ENCODE results near the gene AQP1. TPM values are rescaled to one million over a fixed set of nuclear protein-coding genes. Genes with fewer than 3 reads are reported as not detected.

AQP1 gene
- total RNA-seq, 1 experiment from 2014 or later: 0.15 TPM

GRCh38 chr7:30934225-30934624, 22.6 kb downstream of the AQP1 start:
- Histone ChIP-seq H3K27ac (ENCODE audit: insufficient read length, low read depth, low read length) (no peak overlapping the region), H4K8ac (replicated peaks; ENCODE audit: insufficient read length, low read depth, low read length) (no peak overlapping the region), H3K9ac (ENCODE audit: extremely low read depth, insufficient read length, low read length) (no peak overlapping the region), H2BK15ac (ENCODE audit: low read depth, low read length) (no peak overlapping the region), H2BK5ac (ENCODE audit: insufficient read length, low read length) (no peak overlapping the region), H3K14ac (ENCODE audit: insufficient read depth, low read length) (no peak overlapping the region), H3K79me2 (ENCODE audit: insufficient read depth, low read length) (no peaks in the 10 kb centered on the region), H4K20me1 (ENCODE audit: control insufficient read depth, insufficient read depth, insufficient read length) (no peaks in the 10 kb centered on the region), H2BK20ac (ENCODE audit: low read depth, low read length, poor library complexity, severe bottlenecking) (no peak overlapping the region), H3K4me2 (ENCODE audit: insufficient read depth, insufficient read length, low read length) (no peak overlapping the region), H3K18ac (ENCODE audit: insufficient read length, low read depth, low read length) (no peak overlapping the region), H3K23me2 (ENCODE audit: insufficient read length, low read depth, low read length, poor library complexity, severe bottlenecking) (peaks cover 3% of the 10 kb centered on the region), H2AFZ (ENCODE audit: low read length) (no peak overlapping the region), H3T11ph (ENCODE audit: low read length) (no peak overlapping the region), H3K56ac (ENCODE audit: insufficient read length, low read depth, low read length) (no peak overlapping the region), H3K9me3 (ENCODE audit: control insufficient read depth, low read depth, low read length) (no peaks in the 10 kb centered on the region), H2AK5ac (ENCODE audit: insufficient read length, low read length) (no peak overlapping the region), H3K4ac (ENCODE audit: low read depth, low read length) (no peak overlapping the region), H3K27me3 (ENCODE audit: insufficient read depth, low read length) (no peaks in the 10 kb centered on the region; the same call in 1 of the 2 replicates), H3K23ac (ENCODE audit: insufficient read length, low read depth, low read length) (no peak overlapping the region), H3K79me1 (ENCODE audit: insufficient read depth, low read depth, low read length, poor library complexity, severe bottlenecking) (no peaks in the 10 kb centered on the region), H2BK120ac (ENCODE audit: low read depth, low read length, poor library complexity, severe bottlenecking) (no peak overlapping the region), H4K5ac (ENCODE audit: insufficient read length, low read depth, low read length) (no peak overlapping the region), H3K4me1 (ENCODE audit: insufficient read depth, low read length) (no peaks in the 10 kb centered on the region), H4K91ac (ENCODE audit: insufficient read length, low read depth, low read length) (no peak overlapping the region), H2BK12ac (ENCODE audit: insufficient read length, low read depth, low read length) (no peak overlapping the region)
- Mint-ChIP-seq H3K36me3 (ENCODE audit: insufficient read depth in 1 of 3, low read depth in 3 of 3) (no peaks in the 10 kb centered on the region), H3K27me3 (ENCODE audit: low read depth) (peaks cover 75% of the 10 kb centered on the region), H3K4me1 (peaks cover 6 to 19% of the 10 kb centered on the region in 2 experiments), H3K9me3 (no peaks in the 10 kb centered on the region), H3K4me3 (no peak overlapping the region), H3K27ac (no peak overlapping the region)
- no CpG with 5 or more reads among the region's 5 CpGs for WGBS (ENCODE audit: extremely low coverage, insufficient read length, low lambda C conversion rate)
- DNase-seq: no peak
- no peak for TF ChIP-seq CTCF (conservative IDR thresholded peaks at IDR 0.05)

All from H9 (cell line).